Body of pancreas (tissue), 4 donors: ENCODE measurements around the gene MAN1B1.

Experiments
- POLR2A ChIP-seq, 3 donors: fragments of 450-650 bp; IDR thresholded peaks; one replicate each; pipeline ENCODE4 v1.6.1; 2016; ENCODE audit warnings: antibody characterized with exemption in 3 of 3, mild to moderate bottlenecking in 2 of 3
- TF ChIP-seq, protein P1 (sequence below), 7 experiments: fragments of 450-650 bp in 4 of 7; fragments of 200-600 bp in 3 of 7; sonication (generic) in 3 of 7; IDR thresholded peaks; one replicate each; pipeline ENCODE4 v1.5.1; 2016 to 2019; ENCODE audit warnings: antibody characterized with exemption in 7 of 7

DNA sequence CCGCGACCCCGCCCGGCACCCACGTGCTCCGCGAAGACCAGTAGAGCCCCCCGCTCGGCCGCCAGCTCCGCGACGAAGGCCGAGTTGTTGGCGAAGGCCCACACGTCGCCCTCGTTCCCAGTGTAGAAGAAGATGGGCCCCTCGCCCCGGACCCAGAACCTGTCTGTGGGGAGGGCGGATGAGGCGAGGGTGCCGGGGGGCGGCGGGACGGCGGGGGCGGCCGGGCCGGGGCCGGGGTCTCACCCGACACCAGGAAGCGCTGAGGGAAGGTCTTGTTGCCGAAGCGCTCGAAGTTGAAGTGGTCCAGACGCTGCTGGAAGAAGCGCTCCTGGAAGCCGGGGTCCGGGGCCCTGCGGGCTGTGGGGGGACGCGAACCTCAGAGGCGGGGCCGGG lies 27.4 kb downstream of the MAN1B1 start:
- TF ChIP-seq, protein P1, sequence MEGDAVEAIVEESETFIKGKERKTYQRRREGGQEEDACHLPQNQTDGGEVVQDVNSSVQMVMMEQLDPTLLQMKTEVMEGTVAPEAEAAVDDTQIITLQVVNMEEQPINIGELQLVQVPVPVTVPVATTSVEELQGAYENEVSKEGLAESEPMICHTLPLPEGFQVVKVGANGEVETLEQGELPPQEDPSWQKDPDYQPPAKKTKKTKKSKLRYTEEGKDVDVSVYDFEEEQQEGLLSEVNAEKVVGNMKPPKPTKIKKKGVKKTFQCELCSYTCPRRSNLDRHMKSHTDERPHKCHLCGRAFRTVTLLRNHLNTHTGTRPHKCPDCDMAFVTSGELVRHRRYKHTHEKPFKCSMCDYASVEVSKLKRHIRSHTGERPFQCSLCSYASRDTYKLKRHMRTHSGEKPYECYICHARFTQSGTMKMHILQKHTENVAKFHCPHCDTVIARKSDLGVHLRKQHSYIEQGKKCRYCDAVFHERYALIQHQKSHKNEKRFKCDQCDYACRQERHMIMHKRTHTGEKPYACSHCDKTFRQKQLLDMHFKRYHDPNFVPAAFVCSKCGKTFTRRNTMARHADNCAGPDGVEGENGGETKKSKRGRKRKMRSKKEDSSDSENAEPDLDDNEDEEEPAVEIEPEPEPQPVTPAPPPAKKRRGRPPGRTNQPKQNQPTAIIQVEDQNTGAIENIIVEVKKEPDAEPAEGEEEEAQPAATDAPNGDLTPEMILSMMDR (IDR thresholded peaks at IDR 0.05): no peak
- no peak for TF ChIP-seq POLR2A (IDR thresholded peaks at IDR 0.05)
